Esophagus squamous epithelium (tissue), 4 donors: ENCODE results near the gene KATNAL1.

Source experiments
- POLR2A ChIP-seq, 4 donors: fragments of 450-650 bp; IDR thresholded peaks; one replicate each; pipeline ENCODE4 v1.6.1; 2017; ENCODE audit warnings: antibody characterized with exemption in 4 of 4, mild to moderate bottlenecking in 4 of 4, moderate library complexity in 3 of 4
- TF ChIP-seq, protein P1 (sequence below), 6 experiments: fragments of 450-650 bp in 4 of 6; fragments of 200-600 bp in 2 of 6; sonication (generic) in 2 of 6; IDR thresholded peaks; one replicate each; pipeline ENCODE4 v1.5.1; 2016 to 2019; ENCODE audit warnings: antibody characterized with exemption in 6 of 6, mild to moderate bottlenecking in 4 of 6, moderate library complexity in 4 of 6

DNA sequence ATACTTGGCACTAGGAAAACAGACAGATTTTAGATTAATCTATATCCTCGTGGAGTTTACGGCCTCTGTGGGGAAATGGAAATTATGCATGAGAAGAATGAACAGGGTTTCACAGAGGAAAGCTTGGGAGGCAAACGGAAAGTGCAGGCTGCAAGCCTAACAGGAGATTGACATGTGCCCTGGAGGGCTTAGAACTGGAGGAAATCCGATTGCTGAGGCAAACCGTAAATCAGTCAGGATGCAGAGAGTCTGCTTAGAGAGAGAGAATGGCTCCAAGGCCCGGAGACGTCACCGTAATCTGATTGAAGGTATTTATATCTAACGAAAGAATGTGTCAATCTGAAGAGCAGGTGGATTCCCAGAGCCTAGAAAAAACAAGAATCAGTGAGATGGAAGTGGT, 143.2 kb downstream of the KATNAL1 start:
- TF ChIP-seq, protein P1, sequence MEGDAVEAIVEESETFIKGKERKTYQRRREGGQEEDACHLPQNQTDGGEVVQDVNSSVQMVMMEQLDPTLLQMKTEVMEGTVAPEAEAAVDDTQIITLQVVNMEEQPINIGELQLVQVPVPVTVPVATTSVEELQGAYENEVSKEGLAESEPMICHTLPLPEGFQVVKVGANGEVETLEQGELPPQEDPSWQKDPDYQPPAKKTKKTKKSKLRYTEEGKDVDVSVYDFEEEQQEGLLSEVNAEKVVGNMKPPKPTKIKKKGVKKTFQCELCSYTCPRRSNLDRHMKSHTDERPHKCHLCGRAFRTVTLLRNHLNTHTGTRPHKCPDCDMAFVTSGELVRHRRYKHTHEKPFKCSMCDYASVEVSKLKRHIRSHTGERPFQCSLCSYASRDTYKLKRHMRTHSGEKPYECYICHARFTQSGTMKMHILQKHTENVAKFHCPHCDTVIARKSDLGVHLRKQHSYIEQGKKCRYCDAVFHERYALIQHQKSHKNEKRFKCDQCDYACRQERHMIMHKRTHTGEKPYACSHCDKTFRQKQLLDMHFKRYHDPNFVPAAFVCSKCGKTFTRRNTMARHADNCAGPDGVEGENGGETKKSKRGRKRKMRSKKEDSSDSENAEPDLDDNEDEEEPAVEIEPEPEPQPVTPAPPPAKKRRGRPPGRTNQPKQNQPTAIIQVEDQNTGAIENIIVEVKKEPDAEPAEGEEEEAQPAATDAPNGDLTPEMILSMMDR (IDR thresholded peaks at IDR 0.05): no peak
- no peak for TF ChIP-seq POLR2A (IDR thresholded peaks at IDR 0.05)
